ENCODE data around the gene INTS2.
"Not testable (repeated sequence)": the region's sequence is repeated elsewhere in the genome, so short reads cannot be mapped to it uniquely, and the experiment has no call there.

INTS2 gene

DNA sequence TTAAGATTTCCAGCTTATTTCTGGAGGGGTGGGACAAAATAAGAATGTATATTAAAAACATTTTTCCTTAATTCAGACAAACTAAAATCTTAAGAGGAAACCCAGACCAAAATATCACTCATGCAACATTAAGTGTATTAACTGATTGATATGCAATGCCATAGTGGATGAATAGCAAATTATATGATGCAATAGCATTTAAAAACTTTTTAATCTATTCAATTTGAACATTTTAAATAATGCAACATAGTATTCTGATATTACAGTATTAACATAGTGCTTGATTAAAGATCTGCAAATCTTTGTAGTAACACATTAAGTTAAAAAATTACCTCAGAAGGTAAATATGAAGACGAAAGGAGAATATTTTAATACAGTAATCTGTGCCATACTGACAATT is 15.3 kb upstream of the INTS2 start:
- peaks cover 22 to 23% of the 10 kb centered on the region in 2 donors for H3K36me3 ChIP-seq (ENCODE audit: control insufficient read depth in 1 of 2, insufficient read depth in 2 of 2, low read length in 2 of 2)
- H3K27me3 ChIP-seq (ENCODE audit: low read depth, low read length): no peaks in the 10 kb centered on the region
- H3K4me3 ChIP-seq (ENCODE audit: low read depth in 1 of 2, low read length in 2 of 2): no peak overlapping the region
- no peak overlapping the region for H3K27ac ChIP-seq (ENCODE audit: low read length)
- no peaks in the 10 kb centered on the region for H3K4me1 ChIP-seq (ENCODE audit: control insufficient read depth in 1 of 2, insufficient read depth in 2 of 2, low read length in 2 of 2)
- no peaks in the 10 kb centered on the region for H3K9me3 ChIP-seq (ENCODE audit: control insufficient read depth in 1 of 2, low read length in 2 of 2)

DNA sequence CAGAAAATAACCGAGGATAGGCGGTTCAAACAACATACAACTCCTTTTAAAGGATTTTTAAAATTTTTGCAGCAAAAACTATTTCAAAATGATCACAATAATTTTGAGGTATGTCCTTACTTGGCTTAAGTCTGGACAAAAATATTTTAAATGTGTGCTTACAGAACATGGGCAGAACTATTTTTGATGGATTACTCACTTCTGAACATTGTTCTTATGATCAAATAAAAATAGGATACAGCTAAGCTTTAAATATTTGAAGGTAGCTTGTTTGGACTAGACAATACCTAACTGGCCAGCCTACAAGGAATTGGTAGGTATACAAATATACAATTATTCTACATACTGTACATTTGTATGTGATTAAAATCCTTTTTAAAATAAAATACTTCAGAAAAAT is 14.3 kb upstream of the INTS2 start:
- H3K9me3 ChIP-seq (ENCODE audit: control insufficient read depth in 1 of 2, low read length in 2 of 2): no peaks in the 10 kb centered on the region
- no peak overlapping the region for H3K27ac ChIP-seq (ENCODE audit: low read length)
- H3K4me1 ChIP-seq (ENCODE audit: control insufficient read depth in 1 of 2, insufficient read depth in 2 of 2, low read length in 2 of 2): no peaks in the 10 kb centered on the region
- H3K4me3 ChIP-seq (ENCODE audit: low read depth in 1 of 2, low read length in 2 of 2): no peak overlapping the region
- no peaks in the 10 kb centered on the region for H3K27me3 ChIP-seq (ENCODE audit: low read depth, low read length)
- peaks cover 13 to 14% of the 10 kb centered on the region in 2 donors for H3K36me3 ChIP-seq (ENCODE audit: control insufficient read depth in 1 of 2, insufficient read depth in 2 of 2, low read length in 2 of 2)

DNA sequence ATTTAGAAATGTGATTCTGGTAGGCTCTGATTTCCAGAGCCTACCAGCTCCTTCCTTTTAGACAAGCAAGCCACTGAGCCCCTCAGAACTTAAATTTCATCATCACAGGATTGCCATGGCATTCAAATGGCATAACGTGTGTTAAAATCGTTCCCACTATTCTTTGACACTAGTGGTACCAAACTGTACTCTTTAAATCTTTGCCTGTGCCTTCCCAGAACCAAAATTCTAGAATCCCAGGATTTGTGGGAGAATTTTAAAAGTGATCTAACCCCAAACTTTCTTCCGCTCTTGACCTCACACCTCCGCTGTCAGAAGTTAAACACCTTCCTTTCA is 287 bp upstream of the INTS2 start:
- H3K27ac ChIP-seq (ENCODE audit: low read length): peak overlapping the region; percentile 99
- peaks cover 8 to 14% of the 10 kb centered on the region in 2 donors for H3K4me1 ChIP-seq (ENCODE audit: control insufficient read depth in 1 of 2, insufficient read depth in 2 of 2, low read length in 2 of 2)
- peaks cover 7% of the 10 kb centered on the region in 2 donors for H3K36me3 ChIP-seq (ENCODE audit: control insufficient read depth in 1 of 2, insufficient read depth in 2 of 2, low read length in 2 of 2)
- peak overlapping the region; percentile 73 to 98 for H3K4me3 ChIP-seq (ENCODE audit: low read depth in 1 of 2, low read length in 2 of 2)
- no peaks in the 10 kb centered on the region for H3K27me3 ChIP-seq (ENCODE audit: low read depth, low read length)
- H3K9me3 ChIP-seq (ENCODE audit: control insufficient read depth in 1 of 2, low read length in 2 of 2): no peaks in the 10 kb centered on the region

DNA sequence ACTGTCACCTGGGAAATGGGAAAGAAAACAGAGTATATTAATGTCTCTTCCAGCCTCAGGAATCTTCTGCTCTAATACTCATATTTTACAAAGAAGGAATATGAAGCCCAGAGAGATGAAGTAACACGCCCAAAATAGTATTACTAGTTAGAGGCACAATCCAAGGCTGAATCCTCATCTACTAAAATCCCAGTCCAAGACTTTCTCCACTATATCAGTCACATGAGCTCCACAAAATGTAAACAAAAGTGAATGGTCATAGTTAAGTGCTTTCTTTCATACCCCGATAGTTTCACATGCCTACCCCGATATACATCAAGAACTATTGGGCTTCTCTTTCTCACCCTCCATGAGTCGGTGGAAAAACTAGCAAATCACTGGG is 965 bp downstream of the INTS2 start:
- peak overlapping the region; percentile 73 to 98 for H3K4me3 ChIP-seq (ENCODE audit: low read depth in 1 of 2, low read length in 2 of 2)

DNA sequence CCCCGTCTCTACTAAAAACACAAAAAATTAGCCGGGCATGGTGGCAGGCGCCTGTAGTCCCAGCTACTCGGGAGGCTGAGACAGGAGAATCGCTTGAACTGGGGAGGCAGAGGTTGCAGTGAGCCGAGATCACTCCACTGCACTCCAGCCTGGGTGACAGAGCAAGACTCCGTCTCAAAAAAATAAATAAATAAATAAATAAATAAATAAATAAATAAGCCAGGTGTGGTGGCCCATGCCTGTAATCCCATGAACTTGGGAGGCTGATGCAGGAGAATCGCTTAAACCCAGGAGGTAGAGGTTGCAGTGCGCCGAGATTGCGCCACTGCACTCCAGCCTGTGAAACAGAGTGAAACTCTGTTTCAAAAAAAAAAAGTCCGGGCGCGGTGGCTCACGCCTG is 12.6 kb downstream of the INTS2 start:
- not testable (repeated sequence) for H3K4me1 ChIP-seq (ENCODE audit: control insufficient read depth in 1 of 2, insufficient read depth in 2 of 2, low read length in 2 of 2); H3K4me3 ChIP-seq (ENCODE audit: low read depth in 1 of 2, low read length in 2 of 2); H3K9me3 ChIP-seq (ENCODE audit: control insufficient read depth in 1 of 2, low read length in 2 of 2); H3K27ac ChIP-seq (ENCODE audit: low read length); H3K27me3 ChIP-seq (ENCODE audit: low read depth, low read length)
- H3K36me3 ChIP-seq (ENCODE audit: control insufficient read depth in 1 of 2, insufficient read depth in 2 of 2, low read length in 2 of 2): peaks cover 16 to 29% of the 10 kb centered on the region in 2 donors

More for the DNA sequence above, 965 bp downstream of the INTS2 start:
- Histone ChIP-seq H3K27ac (ENCODE audit: low read length) (peak overlapping the region; percentile 99), H3K9me3 (ENCODE audit: control insufficient read depth in 1 of 2, low read length in 2 of 2) (no peaks in the 10 kb centered on the region), H3K36me3 (ENCODE audit: control insufficient read depth in 1 of 2, insufficient read depth in 2 of 2, low read length in 2 of 2) (peaks cover 7 to 9% of the 10 kb centered on the region in 2 donors), H3K4me1 (ENCODE audit: control insufficient read depth in 1 of 2, insufficient read depth in 2 of 2, low read length in 2 of 2) (peaks cover 8 to 14% of the 10 kb centered on the region in 2 donors), H3K27me3 (ENCODE audit: low read depth, low read length) (no peaks in the 10 kb centered on the region)

DNA sequence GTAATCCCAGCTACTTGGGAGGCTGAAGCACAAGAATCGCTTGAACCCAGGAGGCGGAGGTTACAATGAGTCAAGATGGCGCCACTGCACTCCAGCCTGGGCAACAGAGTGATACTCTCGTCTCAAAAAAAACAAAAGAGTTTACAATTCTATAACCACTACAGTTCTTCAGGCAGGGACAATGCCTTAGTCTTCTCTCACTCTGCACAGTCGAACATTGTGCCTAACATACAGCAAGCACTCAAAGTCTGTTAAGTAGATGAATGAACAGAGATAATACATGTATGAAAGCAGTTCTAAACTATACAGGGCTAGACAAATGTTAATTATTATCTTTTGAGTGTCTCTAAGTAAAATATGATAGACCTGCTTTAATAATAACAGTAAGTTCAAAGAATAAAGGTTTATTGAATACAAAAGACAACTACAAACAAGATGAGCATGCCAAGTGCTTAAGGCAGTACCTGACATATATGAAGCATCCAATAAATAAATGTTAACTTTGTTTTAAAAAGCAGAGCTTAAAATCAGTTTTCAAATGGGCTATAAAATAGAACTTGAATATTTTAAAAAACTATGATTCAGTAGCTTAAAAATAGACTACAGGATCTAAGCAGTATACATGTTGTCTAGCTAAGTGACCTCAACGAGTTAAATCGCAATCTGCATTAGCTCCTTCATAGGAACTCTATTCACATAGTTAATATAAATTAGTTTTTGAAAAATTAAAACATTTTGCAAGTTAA is 19.3 kb downstream of the INTS2 start:
- H3K36me3 ChIP-seq (ENCODE audit: control insufficient read depth in 1 of 2, insufficient read depth in 2 of 2, low read length in 2 of 2): peaks cover 27 to 53% of the 10 kb centered on the region in 2 donors
- no peak overlapping the region for H3K4me3 ChIP-seq (ENCODE audit: low read depth in 1 of 2, low read length in 2 of 2)
- no peak overlapping the region for H3K27ac ChIP-seq (ENCODE audit: low read length)
- H3K27me3 ChIP-seq (ENCODE audit: low read depth, low read length): no peaks in the 10 kb centered on the region
- no peaks in the 10 kb centered on the region for H3K4me1 ChIP-seq (ENCODE audit: control insufficient read depth in 1 of 2, insufficient read depth in 2 of 2, low read length in 2 of 2)
- no peaks in the 10 kb centered on the region for H3K9me3 ChIP-seq (ENCODE audit: control insufficient read depth in 1 of 2, low read length in 2 of 2)

DNA sequence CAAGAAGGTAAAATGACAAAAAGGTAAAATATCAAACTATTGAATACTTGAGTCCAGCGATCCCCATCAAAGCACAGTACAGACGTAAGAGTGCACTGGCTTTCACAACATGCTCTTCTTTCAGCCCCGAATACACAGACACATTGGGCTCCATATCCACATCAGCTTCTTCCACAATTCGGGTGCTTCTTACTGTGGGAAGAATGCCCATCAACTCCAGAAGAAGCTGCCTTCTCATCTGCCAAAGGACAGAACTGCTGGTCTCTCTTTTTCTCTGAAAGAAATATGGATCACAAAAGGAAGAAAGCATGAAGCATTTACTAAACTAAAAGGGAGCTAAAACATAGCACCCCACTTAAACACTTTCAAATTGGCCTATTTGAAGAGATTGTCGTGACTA is 20.4 kb downstream of the INTS2 start:
- H3K27ac ChIP-seq (ENCODE audit: low read length): no peak overlapping the region
- H3K4me1 ChIP-seq (ENCODE audit: control insufficient read depth in 1 of 2, insufficient read depth in 2 of 2, low read length in 2 of 2): no peaks in the 10 kb centered on the region
- no peak overlapping the region for H3K4me3 ChIP-seq (ENCODE audit: low read depth in 1 of 2, low read length in 2 of 2)
- no peaks in the 10 kb centered on the region for H3K9me3 ChIP-seq (ENCODE audit: control insufficient read depth in 1 of 2, low read length in 2 of 2)
- peaks cover 31 to 59% of the 10 kb centered on the region in 2 donors for H3K36me3 ChIP-seq (ENCODE audit: control insufficient read depth in 1 of 2, insufficient read depth in 2 of 2, low read length in 2 of 2)
- H3K27me3 ChIP-seq (ENCODE audit: low read depth, low read length): no peaks in the 10 kb centered on the region

DNA sequence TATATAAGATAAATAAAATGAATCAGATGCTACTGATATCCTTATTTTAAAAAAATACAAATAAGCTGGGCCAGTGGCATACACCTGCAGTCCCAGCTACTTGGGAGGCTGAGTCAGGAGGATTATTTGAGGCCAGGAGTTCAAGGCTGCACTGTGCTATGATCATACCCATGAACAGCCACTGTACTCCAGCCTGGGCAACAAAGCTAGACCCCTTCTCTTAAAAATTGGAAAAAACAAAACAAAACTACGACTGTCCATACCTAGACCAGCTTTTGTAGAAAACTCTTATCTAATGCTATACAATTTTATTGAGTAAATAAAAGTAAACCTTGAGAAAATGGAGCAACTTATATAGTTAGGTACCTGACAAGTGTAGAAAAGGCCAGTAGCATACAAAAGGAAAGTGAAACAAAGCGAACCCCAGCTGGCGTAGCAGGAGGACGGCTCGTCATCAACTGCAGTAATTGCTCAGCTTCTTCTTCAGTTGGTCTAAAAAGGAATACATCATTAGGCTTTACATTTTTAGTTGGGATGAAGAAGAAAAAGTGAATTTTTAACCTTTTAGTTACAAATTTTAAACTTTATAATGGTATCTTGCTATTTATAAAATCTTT is 23.6 kb downstream of the INTS2 start:
- Histone ChIP-seq H3K27me3 (ENCODE audit: low read depth, low read length) (no peaks in the 10 kb centered on the region), H3K27ac (ENCODE audit: low read length) (no peak overlapping the region), H3K4me1 (ENCODE audit: control insufficient read depth in 1 of 2, insufficient read depth in 2 of 2, low read length in 2 of 2) (no peaks in the 10 kb centered on the region), H3K36me3 (ENCODE audit: control insufficient read depth in 1 of 2, insufficient read depth in 2 of 2, low read length in 2 of 2) (peaks cover 26 to 56% of the 10 kb centered on the region in 2 donors), H3K9me3 (ENCODE audit: control insufficient read depth in 1 of 2, low read length in 2 of 2) (no peaks in the 10 kb centered on the region), H3K4me3 (ENCODE audit: low read depth in 1 of 2, low read length in 2 of 2) (no peak overlapping the region)

DNA sequence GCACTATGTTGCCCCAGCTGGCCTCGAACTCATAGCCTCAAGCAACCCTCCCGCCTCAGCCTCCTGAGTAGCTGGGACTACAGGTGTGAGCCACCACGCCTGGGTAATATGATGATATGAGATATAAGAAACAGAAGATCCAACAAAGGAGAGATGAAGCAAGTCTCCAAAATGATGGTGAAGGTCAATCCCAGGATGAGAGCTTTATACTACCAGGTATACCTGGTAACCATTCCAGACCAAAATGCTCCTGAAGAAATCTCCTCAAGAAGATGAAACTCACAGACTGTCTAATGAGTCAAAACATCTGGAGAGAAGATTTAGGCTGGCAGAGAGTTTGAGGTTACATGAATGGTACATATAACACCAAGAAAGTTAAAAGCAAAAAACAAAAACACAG is 24.5 kb downstream of the INTS2 start:
- Histone ChIP-seq H3K4me1 (ENCODE audit: control insufficient read depth in 1 of 2, insufficient read depth in 2 of 2, low read length in 2 of 2) (no peaks in the 10 kb centered on the region), H3K27ac (ENCODE audit: low read length) (no peak overlapping the region), H3K27me3 (ENCODE audit: low read depth, low read length) (no peaks in the 10 kb centered on the region), H3K4me3 (ENCODE audit: low read depth in 1 of 2, low read length in 2 of 2) (no peak overlapping the region), H3K9me3 (ENCODE audit: control insufficient read depth in 1 of 2, low read length in 2 of 2) (no peaks in the 10 kb centered on the region), H3K36me3 (ENCODE audit: control insufficient read depth in 1 of 2, insufficient read depth in 2 of 2, low read length in 2 of 2) (peaks cover 29 to 62% of the 10 kb centered on the region in 2 donors)

DNA sequence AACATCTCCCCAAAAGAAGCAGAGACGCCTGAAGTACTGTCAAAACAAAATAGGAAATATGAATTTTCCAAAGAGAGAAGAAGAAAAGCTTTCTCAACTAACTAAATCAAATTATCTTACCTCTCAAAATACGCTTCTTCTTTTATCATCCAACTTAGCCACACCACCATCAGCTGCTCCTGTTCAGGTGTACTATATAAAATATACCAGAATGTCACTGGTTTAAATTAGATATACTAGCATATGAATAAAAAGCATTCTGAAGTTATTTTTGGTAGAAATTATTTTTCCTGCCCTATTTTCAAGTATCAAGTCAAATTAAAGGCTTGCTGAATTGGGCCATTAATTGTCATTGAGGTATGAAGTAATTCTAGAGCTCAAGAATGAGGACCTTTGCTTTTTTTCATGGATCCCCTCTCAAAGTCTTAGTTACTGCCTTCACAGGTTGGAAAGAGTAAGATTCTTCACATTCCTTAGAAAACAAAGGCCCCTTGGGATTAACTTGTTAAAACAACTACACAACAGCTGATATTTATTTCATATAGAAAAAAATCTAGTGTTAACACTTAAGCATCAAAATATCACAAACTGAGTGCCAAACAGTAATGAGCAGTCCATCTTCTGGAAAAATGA is 30.1 kb downstream of the INTS2 start:
- H3K4me1 ChIP-seq (ENCODE audit: control insufficient read depth in 1 of 2, insufficient read depth in 2 of 2, low read length in 2 of 2): no peaks in the 10 kb centered on the region
- no peaks in the 10 kb centered on the region for H3K9me3 ChIP-seq (ENCODE audit: control insufficient read depth in 1 of 2, low read length in 2 of 2)
- no peaks in the 10 kb centered on the region for H3K27me3 ChIP-seq (ENCODE audit: low read depth, low read length)
- peaks cover 26 to 34% of the 10 kb centered on the region in 2 donors for H3K36me3 ChIP-seq (ENCODE audit: control insufficient read depth in 1 of 2, insufficient read depth in 2 of 2, low read length in 2 of 2)
- no peak overlapping the region for H3K4me3 ChIP-seq (ENCODE audit: low read depth in 1 of 2, low read length in 2 of 2)
- H3K27ac ChIP-seq (ENCODE audit: low read length): no peak overlapping the region

DNA sequence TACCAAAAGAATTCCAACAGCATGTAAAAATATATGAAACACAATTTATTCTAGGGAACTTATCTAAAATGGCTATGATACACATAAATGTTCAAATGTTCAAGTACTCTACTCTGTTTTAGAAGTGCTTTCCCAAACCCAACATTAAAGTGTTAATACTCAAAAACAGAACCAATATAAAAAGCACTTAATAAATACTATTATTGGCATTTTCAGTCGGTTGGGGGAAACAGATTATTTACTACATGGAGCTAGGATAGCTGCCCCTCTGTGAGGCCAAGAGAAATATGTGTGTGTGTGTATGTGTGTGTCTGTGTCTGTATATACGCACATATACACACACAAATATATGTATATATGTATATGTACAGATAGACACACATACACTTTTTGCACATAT is 32.4 kb downstream of the INTS2 start:
- H3K36me3 ChIP-seq (ENCODE audit: control insufficient read depth in 1 of 2, insufficient read depth in 2 of 2, low read length in 2 of 2): peaks cover 29 to 33% of the 10 kb centered on the region in 2 donors
- no peaks in the 10 kb centered on the region for H3K27me3 ChIP-seq (ENCODE audit: low read depth, low read length)
- H3K27ac ChIP-seq (ENCODE audit: low read length): no peak overlapping the region
- H3K4me3 ChIP-seq (ENCODE audit: low read depth in 1 of 2, low read length in 2 of 2): no peak overlapping the region
- H3K4me1 ChIP-seq (ENCODE audit: control insufficient read depth in 1 of 2, insufficient read depth in 2 of 2, low read length in 2 of 2): no peaks in the 10 kb centered on the region
- H3K9me3 ChIP-seq (ENCODE audit: control insufficient read depth in 1 of 2, low read length in 2 of 2): no peaks in the 10 kb centered on the region
